Suprapubic skin (tissue), 3 donors: ENCODE measurements around the gene USP37.

Experiments
- CTCF ChIP-seq, 2 donors: fragments of 200-600 bp in 1 of 2; fragments of 450-650 bp in 1 of 2; sonication (generic) in 1 of 2; IDR thresholded peaks; one replicate each; pipeline ENCODE4 v1.5.1; 2016 to 2019; ENCODE audit warnings: antibody characterized with exemption in 2 of 2, mild to moderate bottlenecking in 1 of 2, moderate library complexity in 1 of 2
- POLR2A ChIP-seq, 2 donors: fragments of 450-650 bp; IDR thresholded peaks; one replicate each; pipeline ENCODE4 v1.6.1; 2017; ENCODE audit warnings: antibody characterized with exemption in 2 of 2, mild to moderate bottlenecking in 2 of 2, moderate library complexity in 2 of 2

GRCh38 chr2:218407717-218408116, 160.4 kb downstream of the USP37 start:
- no peak for TF ChIP-seq CTCF (IDR thresholded peaks at IDR 0.05)
- no peak for TF ChIP-seq POLR2A (IDR thresholded peaks at IDR 0.05)
